ENCODE measurements around the gene UNC5C. TPM values are rescaled to one million over a fixed set of nuclear protein-coding genes. Genes with fewer than 3 reads are reported as not detected.

UNC5C gene
- total and polyA plus RNA-seq, 2 of the 8 experiments (the other 6 are each of a cell fraction or from before 2014, with no cell fraction given) = 0.30 to 1.3 TPM

- Histone ChIP-seq H3K27me3 (replicated peaks in 1 of 4; ENCODE audit: control insufficient read depth in 3 of 4, extremely low read depth in 1 of 4, insufficient read depth in 3 of 4, low read length in 3 of 4) (peaks cover 10 to 54% (median 31%) of the 10 kb centered on the region in 4 experiments; a peak in 6 of 7 replicates), H2AK5ac (ENCODE audit: low read depth, low read length) (no peak overlapping the region), H3K4me1 (replicated peaks in 1 of 4; ENCODE audit: control insufficient read depth in 3 of 4, insufficient read depth in 4 of 4, low read length in 3 of 4) (peaks cover 0 to 7% (median 2%) of the 10 kb centered on the region in 4 experiments; a peak in 4 of 7 replicates), H2BK15ac (ENCODE audit: low read length) (0 out of 2 replicates have a peak overlapping the region, but pooled peaks have one; percentile 22), H3K23ac (ENCODE audit: insufficient read length) (no peak overlapping the region), H3K4ac (replicated peaks; ENCODE audit: insufficient read length, low read depth, low read length) (no peak overlapping the region), H2BK12ac (ENCODE audit: low read depth, low read length) (no peak overlapping the region), H4K91ac (replicated peaks; ENCODE audit: insufficient read length, low read length) (no peak overlapping the region), H3K27ac (ENCODE audit: low read depth, low read length) (no peak overlapping the region), H3K9me3 (ENCODE audit: insufficient read depth in 2 of 2, low read depth in 1 of 2, low read length in 1 of 2) (no peaks in the 10 kb centered on the region), H3K9ac (replicated peaks in 1 of 4; ENCODE audit: extremely low read depth in 1 of 4, low read depth in 3 of 4, low read length in 3 of 4) (no peak overlapping the region; a peak in 1 of 7 replicates), H4K5ac (ENCODE audit: insufficient read length, low read depth, low read length) (no peak overlapping the region), H4K20me1 (replicated peaks in 1 of 2; ENCODE audit: control insufficient read depth in 1 of 2, insufficient read depth in 2 of 2, low read length in 2 of 2) (no peaks in the 10 kb centered on the region), H3K18ac (ENCODE audit: extremely low read depth, low read length) (no peak overlapping the region; the same call in 1 of the 2 replicates), H3K36me3 (ENCODE audit: control insufficient read depth in 2 of 4, insufficient read depth in 4 of 4, low read length in 3 of 4) (no peaks in the 10 kb centered on the region), H2BK20ac (ENCODE audit: low read length) (no peak overlapping the region), H3K23me2 (ENCODE audit: low read depth, low read length) (peaks cover 24% of the 10 kb centered on the region), H2BK5ac (ENCODE audit: low read depth, low read length) (no peak overlapping the region), H3K4me2 (ENCODE audit: insufficient read depth in 1 of 2, low read depth in 2 of 2, low read length in 2 of 2) (peak overlapping the region; percentile 99), H3K79me2 (ENCODE audit: control insufficient read depth in 1 of 2, insufficient read depth in 2 of 2, low read length in 2 of 2) (no peaks in the 10 kb centered on the region), H3K56ac (replicated peaks; ENCODE audit: insufficient read length, low read depth, low read length) (no peak overlapping the region), H3K79me1 (ENCODE audit: low read depth, low read length) (no peaks in the 10 kb centered on the region), H2AFZ (ENCODE audit: low read length) (peak overlapping the region; percentile 91), H4K8ac (ENCODE audit: extremely low read depth, insufficient read depth, low read length) (no peak overlapping the region), H3K14ac (ENCODE audit: insufficient read length) (no peak overlapping the region), H3K4me3 (ENCODE audit: extremely low read depth in 1 of 4, insufficient read depth in 2 of 4, low read depth in 3 of 4, low read length in 4 of 4) (peak overlapping the region; percentile 59 to 82 (median 68)), H2BK120ac (replicated peaks; ENCODE audit: low read depth, low read length) (no peak overlapping the region)
- FAIRE-seq (no peak), DNase-seq (ENCODE audit: low read depth in 1 of 2, low spot score in 2 of 2) (peak in 1 of 2 experiments; percentile 57)
- WGBS, 2 experiments (ENCODE audit: extremely low coverage in 1 of 2, insufficient coverage in 1 of 2, insufficient read length in 1 of 2, insufficient replicate concordance in 2 of 2, low coverage in 1 of 2, low lambda C conversion rate in 2 of 2, missing lambda C conversion rate in 1 of 2) = 2% methylated on average over 21 of the region's 22 CpGs; no CpG with 5 or more reads in 1 of the 2 experiments
- POLR2A ChIA-PET (ENCODE audit: partially characterized antibody) = no interaction called here
- CTCF ChIA-PET (ENCODE audit: partially characterized antibody) = interaction anchor here (0.6 to 8.9 kb wide), 8 partner anchors 10 to 489 kb away, joined by 3 to 52 read pairs (median 4); no protein-coding TSS in a partner anchor
- TF ChIP-seq CHD2 (IDR thresholded peaks at IDR 0.05; ENCODE audit: low read length) (no peak), BRCA1 (IDR thresholded peaks at IDR 0.05; ENCODE audit: low read depth, low read length) (no peak), EZH2 (IDR thresholded peaks at IDR 0.05; ENCODE audit: low read depth, low read length, severe bottlenecking) (peak; percentile 67), ZNF274 (IDR thresholded peaks at IDR 0.05; ENCODE audit: borderline replicate concordance, extremely low read depth, low read length) (no peak), NRF1 (IDR thresholded peaks at IDR 0.05; ENCODE audit: low read depth, low read length) (no peak), KDM4A (IDR thresholded peaks at IDR 0.05; ENCODE audit: low read depth, low read length, severe bottlenecking) (peak; percentile 48)
Observed at GRCh38 chr4:95546866-95547714, 1.7 kb downstream of the UNC5C start.
